ENCODE results near the gene RTN4.

DNA sequence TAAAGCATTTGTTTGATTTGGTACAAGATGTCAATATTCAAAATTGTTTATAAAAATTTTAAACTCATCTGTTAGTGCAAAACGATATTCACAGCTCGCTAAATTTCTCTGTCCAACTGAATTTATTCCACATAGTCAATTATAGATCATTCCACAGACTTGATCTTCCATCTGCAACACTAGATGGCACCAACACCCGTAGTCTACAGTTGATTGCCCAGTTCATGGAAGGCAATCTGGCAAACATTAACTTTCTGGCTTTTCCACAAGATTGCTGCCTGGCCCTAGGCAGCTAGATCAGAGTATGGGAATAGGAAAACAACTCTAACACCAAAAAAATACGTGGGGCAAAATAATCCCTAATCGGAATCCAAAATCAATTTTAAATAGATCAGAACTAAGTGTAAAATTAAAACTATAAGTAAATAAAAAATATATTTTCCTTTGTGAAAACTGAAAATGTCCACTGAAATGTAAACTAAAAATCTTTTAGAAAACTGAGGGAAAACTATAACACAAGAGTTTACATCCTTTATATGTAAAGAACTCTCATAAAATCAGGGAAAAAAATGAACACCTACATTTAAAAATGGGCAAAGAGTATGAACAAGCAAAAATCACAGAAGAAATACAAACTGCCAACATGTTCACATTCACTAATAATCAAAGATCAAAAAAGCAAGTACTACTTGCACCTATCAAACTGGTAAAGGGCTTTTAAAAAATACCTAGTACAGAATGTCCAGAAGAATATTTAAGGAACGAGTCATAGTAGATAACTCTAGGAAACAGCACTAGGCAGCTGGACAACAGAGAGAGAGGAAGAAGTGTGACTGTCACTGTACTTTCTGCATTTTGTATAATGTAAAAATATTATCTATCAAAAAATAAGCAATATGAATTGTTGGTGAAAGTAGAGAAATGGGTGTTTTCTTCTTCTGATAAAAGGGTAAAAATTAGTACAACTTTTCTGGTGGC, 35.0 kb downstream of the RTN4 start:
- TF ChIP-seq EZH2phosphoT487 (IDR thresholded peaks at IDR 0.05; ENCODE audit: low read depth, severe bottlenecking, unreplicated experiment) (no peak), EZH2 (IDR thresholded peaks at IDR 0.05; ENCODE audit: borderline replicate concordance) (no peak)
- TF ChIP-seq, protein P1, sequence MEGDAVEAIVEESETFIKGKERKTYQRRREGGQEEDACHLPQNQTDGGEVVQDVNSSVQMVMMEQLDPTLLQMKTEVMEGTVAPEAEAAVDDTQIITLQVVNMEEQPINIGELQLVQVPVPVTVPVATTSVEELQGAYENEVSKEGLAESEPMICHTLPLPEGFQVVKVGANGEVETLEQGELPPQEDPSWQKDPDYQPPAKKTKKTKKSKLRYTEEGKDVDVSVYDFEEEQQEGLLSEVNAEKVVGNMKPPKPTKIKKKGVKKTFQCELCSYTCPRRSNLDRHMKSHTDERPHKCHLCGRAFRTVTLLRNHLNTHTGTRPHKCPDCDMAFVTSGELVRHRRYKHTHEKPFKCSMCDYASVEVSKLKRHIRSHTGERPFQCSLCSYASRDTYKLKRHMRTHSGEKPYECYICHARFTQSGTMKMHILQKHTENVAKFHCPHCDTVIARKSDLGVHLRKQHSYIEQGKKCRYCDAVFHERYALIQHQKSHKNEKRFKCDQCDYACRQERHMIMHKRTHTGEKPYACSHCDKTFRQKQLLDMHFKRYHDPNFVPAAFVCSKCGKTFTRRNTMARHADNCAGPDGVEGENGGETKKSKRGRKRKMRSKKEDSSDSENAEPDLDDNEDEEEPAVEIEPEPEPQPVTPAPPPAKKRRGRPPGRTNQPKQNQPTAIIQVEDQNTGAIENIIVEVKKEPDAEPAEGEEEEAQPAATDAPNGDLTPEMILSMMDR (IDR thresholded peaks at IDR 0.05; ENCODE audit: poor library complexity), result peak; percentile 70
